ENCODE data around the gene ZNHIT6.

DNA sequence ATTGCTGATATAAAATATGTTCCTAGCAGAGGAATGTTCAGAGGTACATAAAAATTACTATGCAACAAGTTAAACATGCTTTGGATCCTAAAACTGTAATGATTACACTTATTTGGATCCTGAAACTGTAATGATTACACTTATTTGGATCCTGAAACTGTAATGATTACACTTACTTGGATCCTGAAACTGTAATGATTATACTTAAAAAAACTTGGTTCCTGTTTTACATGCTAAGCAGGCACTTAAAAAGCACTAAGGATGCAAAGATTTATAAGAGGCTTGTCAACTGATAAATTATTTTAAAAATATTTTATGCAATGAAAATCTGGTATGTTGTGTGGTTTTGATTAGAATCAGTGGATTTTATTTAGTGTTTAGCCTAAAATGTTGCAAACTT is 47.7 kb downstream of the ZNHIT6 start:
- TF ChIP-seq, protein P1, sequence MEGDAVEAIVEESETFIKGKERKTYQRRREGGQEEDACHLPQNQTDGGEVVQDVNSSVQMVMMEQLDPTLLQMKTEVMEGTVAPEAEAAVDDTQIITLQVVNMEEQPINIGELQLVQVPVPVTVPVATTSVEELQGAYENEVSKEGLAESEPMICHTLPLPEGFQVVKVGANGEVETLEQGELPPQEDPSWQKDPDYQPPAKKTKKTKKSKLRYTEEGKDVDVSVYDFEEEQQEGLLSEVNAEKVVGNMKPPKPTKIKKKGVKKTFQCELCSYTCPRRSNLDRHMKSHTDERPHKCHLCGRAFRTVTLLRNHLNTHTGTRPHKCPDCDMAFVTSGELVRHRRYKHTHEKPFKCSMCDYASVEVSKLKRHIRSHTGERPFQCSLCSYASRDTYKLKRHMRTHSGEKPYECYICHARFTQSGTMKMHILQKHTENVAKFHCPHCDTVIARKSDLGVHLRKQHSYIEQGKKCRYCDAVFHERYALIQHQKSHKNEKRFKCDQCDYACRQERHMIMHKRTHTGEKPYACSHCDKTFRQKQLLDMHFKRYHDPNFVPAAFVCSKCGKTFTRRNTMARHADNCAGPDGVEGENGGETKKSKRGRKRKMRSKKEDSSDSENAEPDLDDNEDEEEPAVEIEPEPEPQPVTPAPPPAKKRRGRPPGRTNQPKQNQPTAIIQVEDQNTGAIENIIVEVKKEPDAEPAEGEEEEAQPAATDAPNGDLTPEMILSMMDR (conservative IDR thresholded peaks at IDR 0.05) = no peak
- TF ChIP-seq EZH2 (IDR thresholded peaks at IDR 0.05; ENCODE audit: low read depth) = no peak

Measured in PC-9 (cell line).